Choroid plexus epithelial cell (primary cell): ENCODE measurements around the gene BBS7.

ENCODE experiments used
- DNase-seq: peaks from one replicate; pipeline ENCODE4 v3.0.0-alpha.2; 2010; ENCODE audit warnings: low read depth
- H3K4me3 ChIP-seq: 2 replicates; pipeline ENCODE4 v1.5.1; 2011; ENCODE audit warnings: low read depth, mild to moderate bottlenecking, control low read depth, low read length, moderate library complexity
- CTCF ChIP-seq: conservative IDR thresholded peaks from 2 replicates; pipeline ENCODE4 v1.5.1; 2011; ENCODE audit warnings: low read depth, mild to moderate bottlenecking, control low read depth, inconsistent platforms, low read length, moderate library complexity

Gene BBS7

GRCh38 chr4:121885115-121885514 is 14.8 kb upstream of the BBS7 start:
- DNase-seq, result no peak
- no peak for TF ChIP-seq CTCF
- no peak overlapping the region for H3K4me3 ChIP-seq

GRCh38 chr4:121881158-121881557 is 10.9 kb upstream of the BBS7 start:
- DNase-seq, result no peak
- TF ChIP-seq CTCF, result no peak
- no peak overlapping the region for H3K4me3 ChIP-seq

- H3K4me3 ChIP-seq, result no peak overlapping the region
- TF ChIP-seq CTCF, result no peak
- DNase-seq, result no peak
Measured at GRCh38 chr4:121879135-121879534, 8.9 kb upstream of the BBS7 start.

- H3K4me3 ChIP-seq, result no peak overlapping the region
- no peak for DNase-seq
- TF ChIP-seq CTCF, result no peak
Measured at GRCh38 chr4:121877041-121877773, 6.9 kb upstream of the BBS7 start.

- no peak for DNase-seq
- no peak overlapping the region for H3K4me3 ChIP-seq
- TF ChIP-seq CTCF, result no peak
Measured at GRCh38 chr4:121876070-121876469, 5.8 kb upstream of the BBS7 start.

GRCh38 chr4:121875652-121876051 is 5.4 kb upstream of the BBS7 start:
- no peak for DNase-seq
- TF ChIP-seq CTCF, result no peak
- H3K4me3 ChIP-seq, result no peak overlapping the region

- DNase-seq, result no peak
- no peak for TF ChIP-seq CTCF
- H3K4me3 ChIP-seq, result no peak overlapping the region
Measured at GRCh38 chr4:121873604-121874003, 3.3 kb upstream of the BBS7 start.
